AG09309 (cell line): ENCODE data around the gene CAMK2D.

Source experiments
- DNase-seq: peaks from one replicate; pipeline ENCODE4 v3.0.0-alpha.2; 2010; ENCODE audit warnings: low read depth
- H3K4me3 ChIP-seq: 2 replicates; pipeline ENCODE4 v1.5.1; 2011; ENCODE audit warnings: mild to moderate bottlenecking, low read depth, low read length, moderate library complexity; ENCODE audit not compliant: control insufficient read depth
- CTCF ChIP-seq: IDR thresholded peaks from 2 replicates; pipeline ENCODE4 v1.5.1; 2011; ENCODE audit warnings: mild to moderate bottlenecking, low read depth, low read length, inconsistent platforms; ENCODE audit not compliant: insufficient read depth, control insufficient read depth; ENCODE audit errors: missing control alignments

CAMK2D gene

GRCh38 chr4:113678641-113679040 is 82.9 kb downstream of the CAMK2D start:
- DNase-seq = peak; percentile 41
- TF ChIP-seq CTCF = no peak
- H3K4me3 ChIP-seq = no peak overlapping the region

- no peak for TF ChIP-seq CTCF
- H3K4me3 ChIP-seq = no peak overlapping the region
- DNase-seq = no peak
Measured at GRCh38 chr4:113677325-113677724, 84.2 kb downstream of the CAMK2D start.

DNA sequence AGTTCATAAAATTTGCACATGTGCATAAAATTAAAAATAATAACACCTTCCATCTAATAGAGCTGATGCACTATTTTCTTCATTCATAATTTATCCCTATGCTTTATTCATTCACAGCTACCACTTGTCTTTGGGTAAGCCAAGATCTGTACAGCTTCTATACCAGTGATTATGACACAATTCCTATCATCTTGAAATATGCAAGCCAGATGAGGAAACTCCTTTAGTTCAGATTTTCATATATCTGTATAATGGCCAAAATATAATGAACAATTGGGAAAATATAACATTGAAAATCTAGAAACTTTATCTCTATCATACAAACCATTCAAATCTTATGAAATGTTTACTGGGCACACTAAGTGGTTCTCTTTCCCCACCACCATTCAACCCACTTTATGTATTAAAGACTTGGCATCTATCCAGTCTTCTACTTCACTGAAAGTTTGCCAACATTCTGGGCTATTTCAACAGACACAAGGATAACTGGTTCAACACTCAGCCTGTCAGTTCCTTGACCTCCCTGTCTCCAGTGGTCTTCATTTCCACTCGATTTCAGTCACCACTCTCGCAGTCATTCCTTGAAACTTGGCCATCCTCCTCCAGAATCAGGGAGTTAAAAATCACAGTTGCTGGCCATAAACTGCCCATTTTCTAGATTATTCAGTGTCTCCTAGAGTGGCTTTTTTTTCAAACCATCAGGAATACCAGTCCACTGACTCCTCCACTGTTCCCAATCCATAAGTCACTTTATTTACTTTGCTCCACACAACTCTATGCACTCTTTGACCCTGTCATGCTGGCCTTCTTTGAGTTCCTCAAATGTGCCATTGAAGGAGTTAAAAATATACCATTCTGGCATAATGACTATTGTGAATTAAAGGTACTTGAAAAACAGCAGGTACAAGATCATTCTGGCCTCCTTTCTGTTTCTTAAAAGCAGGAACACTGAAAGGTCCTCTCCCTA is 85.5 kb downstream of the CAMK2D start:
- DNase-seq = no peak
- no peak overlapping the region for H3K4me3 ChIP-seq
- TF ChIP-seq CTCF = no peak

DNA sequence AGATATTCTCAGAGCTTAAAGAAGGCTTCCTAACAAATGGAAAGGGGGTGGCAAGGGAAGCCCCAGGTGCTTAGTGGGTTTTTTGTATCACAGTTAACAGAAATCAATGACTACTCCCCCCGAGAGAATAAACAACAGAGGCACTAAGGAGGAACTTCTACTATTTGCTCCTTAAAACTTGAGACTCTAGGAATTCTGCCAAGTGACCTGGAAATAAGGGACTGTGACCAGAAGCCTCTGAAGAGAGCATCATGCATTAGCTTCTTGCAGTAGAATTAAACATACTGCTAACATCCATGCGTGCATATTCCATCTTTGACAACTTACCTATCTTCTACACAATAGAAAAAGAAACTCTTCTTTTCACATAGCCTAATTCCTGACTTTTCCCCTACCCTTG is 86.8 kb downstream of the CAMK2D start:
- no peak for DNase-seq
- H3K4me3 ChIP-seq = no peak overlapping the region
- TF ChIP-seq CTCF = no peak

- no peak for TF ChIP-seq CTCF
Measured at GRCh38 chr4:113674251-113674650, 87.3 kb downstream of the CAMK2D start.

DNA sequence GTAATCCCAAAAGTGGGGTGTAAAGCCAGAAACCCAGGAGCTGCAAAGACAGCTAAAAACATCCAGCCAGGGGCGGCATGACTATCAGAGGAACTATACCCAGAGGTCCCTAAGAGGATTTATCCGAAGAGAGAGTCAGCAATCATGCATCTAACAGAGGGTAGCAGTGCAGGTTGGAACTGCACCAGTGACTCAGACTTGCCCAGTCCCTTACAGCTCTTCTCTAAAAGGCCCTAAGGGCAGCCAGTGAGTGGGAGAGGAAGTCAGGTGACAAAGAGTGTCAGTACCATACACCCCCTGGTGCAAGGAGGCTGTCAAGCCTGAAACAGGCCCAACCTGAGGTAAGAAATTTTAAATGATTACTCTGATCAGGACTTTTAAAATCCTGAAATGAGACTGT is 88.1 kb downstream of the CAMK2D start:
- TF ChIP-seq CTCF = no peak
- H3K4me3 ChIP-seq = no peak overlapping the region
- DNase-seq = no peak

More at GRCh38 chr4:113674251-113674650, 87.3 kb downstream of the CAMK2D start:
- no peak overlapping the region for H3K4me3 ChIP-seq
- no peak for DNase-seq
